Measurements from ENCODE around the gene SPTLC3. TPM values are rescaled to one million over a fixed set of nuclear protein-coding genes. Genes with fewer than 3 reads are reported as not detected.

SPTLC3 gene
- polyA plus RNA-seq, 4 donors = 4.3 to 60.2 (median 5.8) TPM

DNA sequence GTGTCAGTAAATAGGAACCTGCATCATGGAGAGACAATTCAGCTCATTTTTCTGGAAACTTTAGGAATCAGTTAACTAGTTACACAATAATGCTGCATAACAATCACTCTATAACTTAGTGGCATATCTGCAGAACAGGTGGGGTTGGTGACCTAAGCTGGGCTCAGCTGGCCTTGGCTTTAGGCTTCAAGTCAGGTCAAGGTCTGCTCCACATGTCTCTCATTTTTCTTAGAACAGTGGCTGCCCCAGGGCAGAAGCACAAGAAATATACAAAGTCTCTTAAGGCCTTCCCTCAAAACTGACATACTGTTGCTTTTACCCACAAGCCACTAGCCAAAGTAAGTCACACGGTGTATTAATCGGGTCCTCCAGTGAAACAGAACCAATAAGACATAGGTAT, 198.2 kb downstream of the SPTLC3 start:
- 91 to 96% (median 92%) methylated on average over 2 of the region's 2 CpGs for WGBS, 3 donors
- Histone ChIP-seq H3K27ac (ENCODE audit: low read depth in 1 of 3, low read length in 2 of 3) (no peak overlapping the region), H3K9me3 (ENCODE audit: control insufficient read depth in 2 of 2, insufficient read depth in 1 of 2, low read depth in 1 of 2, low read length in 1 of 2) (no peaks in the 10 kb centered on the region), H3K27me3 (ENCODE audit: control insufficient read depth in 3 of 3, insufficient read depth in 3 of 3, low read length in 3 of 3) (no peaks in the 10 kb centered on the region), H3K4me1 (ENCODE audit: control insufficient read depth in 3 of 3, insufficient read depth in 2 of 3, low read depth in 1 of 3, low read length in 2 of 3) (no peaks in the 10 kb centered on the region), H3K4me3 (ENCODE audit: low read depth in 1 of 3, low read length in 3 of 3) (no peak overlapping the region), H3K36me3 (ENCODE audit: control insufficient read depth in 3 of 3, insufficient read depth in 2 of 3, low read depth in 1 of 3, low read length in 3 of 3) (no peaks in the 10 kb centered on the region)
- FAIRE-seq (no peak), DNase-seq (no peak)

DNA sequence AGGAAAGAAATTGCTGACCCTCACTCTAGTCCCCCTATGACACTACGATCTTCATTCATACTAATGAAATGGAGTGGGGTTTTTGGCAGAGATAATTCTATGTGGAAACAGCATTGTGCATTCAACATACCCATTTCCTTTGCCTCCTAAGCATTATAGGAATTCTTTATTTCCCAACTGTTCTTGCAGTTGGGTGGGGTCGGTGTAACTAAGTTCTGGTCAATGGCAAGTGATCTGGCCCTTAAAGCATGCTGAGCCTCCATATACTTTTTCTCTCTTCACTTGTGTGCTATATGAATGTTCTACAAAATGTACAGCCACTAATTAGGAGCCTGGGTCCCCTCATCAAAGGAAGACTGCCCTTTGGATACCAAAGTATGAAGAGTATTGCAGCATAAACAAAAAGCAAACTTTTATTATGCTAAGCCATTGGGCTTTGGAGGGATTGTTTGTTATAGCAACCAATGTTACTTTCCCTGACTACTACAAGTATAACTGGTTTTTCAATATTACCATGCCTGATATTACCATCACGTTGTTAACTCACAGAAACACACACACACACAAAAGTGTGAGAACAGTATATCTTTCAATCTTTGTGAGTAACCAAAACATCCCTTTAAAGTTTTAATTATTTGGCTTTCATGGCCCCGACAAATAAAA, 203.3 kb downstream of the SPTLC3 start:
- WGBS, 3 donors = 46 to 72% (median 63%) methylated on average over 4 of the region's 4 CpGs
- Histone ChIP-seq H3K27ac (ENCODE audit: low read depth in 1 of 3, low read length in 2 of 3) (no peak overlapping the region), H3K9me3 (ENCODE audit: control insufficient read depth in 2 of 2, insufficient read depth in 1 of 2, low read depth in 1 of 2, low read length in 1 of 2) (no peaks in the 10 kb centered on the region), H3K36me3 (ENCODE audit: control insufficient read depth in 3 of 3, insufficient read depth in 2 of 3, low read depth in 1 of 3, low read length in 3 of 3) (no peaks in the 10 kb centered on the region), H3K4me3 (ENCODE audit: low read depth in 1 of 3, low read length in 3 of 3) (no peak overlapping the region), H3K27me3 (ENCODE audit: control insufficient read depth in 3 of 3, insufficient read depth in 3 of 3, low read length in 3 of 3) (peaks cover 0 to 19% (median 0%) of the 10 kb centered on the region in 3 donors), H3K4me1 (ENCODE audit: control insufficient read depth in 3 of 3, insufficient read depth in 2 of 3, low read depth in 1 of 3, low read length in 2 of 3) (no peaks in the 10 kb centered on the region)
- no peak for DNase-seq
- no peak for FAIRE-seq

- DNase-seq (no peak), FAIRE-seq (no peak)
- WGBS, 3 donors = 53 to 72% (median 61%) methylated on average over 5 of the region's 5 CpGs
- H3K36me3 ChIP-seq (ENCODE audit: control insufficient read depth in 3 of 3, insufficient read depth in 2 of 3, low read depth in 1 of 3, low read length in 3 of 3) = no peaks in the 10 kb centered on the region
- no peak overlapping the region for H3K4me3 ChIP-seq (ENCODE audit: low read depth in 1 of 3, low read length in 3 of 3)
- no peak overlapping the region for H3K27ac ChIP-seq (ENCODE audit: low read depth in 1 of 3, low read length in 2 of 3)
- no peaks in the 10 kb centered on the region for H3K4me1 ChIP-seq (ENCODE audit: control insufficient read depth in 3 of 3, insufficient read depth in 2 of 3, low read depth in 1 of 3, low read length in 2 of 3)
- H3K9me3 ChIP-seq (ENCODE audit: control insufficient read depth in 2 of 2, insufficient read depth in 1 of 2, low read depth in 1 of 2, low read length in 1 of 2) = no peaks in the 10 kb centered on the region
- H3K27me3 ChIP-seq (ENCODE audit: control insufficient read depth in 3 of 3, insufficient read depth in 3 of 3, low read length in 3 of 3) = peaks cover 0 to 20% (median 0%) of the 10 kb centered on the region in 3 donors
Measured at GRCh38 chr20:13212750-13213149, 204.0 kb downstream of the SPTLC3 start.

- no peak overlapping the region for H3K27ac ChIP-seq (ENCODE audit: low read depth in 1 of 3, low read length in 2 of 3)
- FAIRE-seq (no peak), DNase-seq (no peak)
- H3K4me1 ChIP-seq (ENCODE audit: control insufficient read depth in 3 of 3, insufficient read depth in 2 of 3, low read depth in 1 of 3, low read length in 2 of 3) = no peaks in the 10 kb centered on the region
- peaks cover 0 to 26% (median 0%) of the 10 kb centered on the region in 3 donors for H3K27me3 ChIP-seq (ENCODE audit: control insufficient read depth in 3 of 3, insufficient read depth in 3 of 3, low read length in 3 of 3)
- WGBS, 3 donors = 88 to 89% (median 88%) methylated on average over 1 of the region's 1 CpG
- H3K4me3 ChIP-seq (ENCODE audit: low read depth in 1 of 3, low read length in 3 of 3) = no peak overlapping the region
- no peaks in the 10 kb centered on the region for H3K36me3 ChIP-seq (ENCODE audit: control insufficient read depth in 3 of 3, insufficient read depth in 2 of 3, low read depth in 1 of 3, low read length in 3 of 3)
- H3K9me3 ChIP-seq (ENCODE audit: control insufficient read depth in 2 of 2, insufficient read depth in 1 of 2, low read depth in 1 of 2, low read length in 1 of 2) = no peaks in the 10 kb centered on the region
Measured at GRCh38 chr20:13213335-13213734, 204.6 kb downstream of the SPTLC3 start.

DNA sequence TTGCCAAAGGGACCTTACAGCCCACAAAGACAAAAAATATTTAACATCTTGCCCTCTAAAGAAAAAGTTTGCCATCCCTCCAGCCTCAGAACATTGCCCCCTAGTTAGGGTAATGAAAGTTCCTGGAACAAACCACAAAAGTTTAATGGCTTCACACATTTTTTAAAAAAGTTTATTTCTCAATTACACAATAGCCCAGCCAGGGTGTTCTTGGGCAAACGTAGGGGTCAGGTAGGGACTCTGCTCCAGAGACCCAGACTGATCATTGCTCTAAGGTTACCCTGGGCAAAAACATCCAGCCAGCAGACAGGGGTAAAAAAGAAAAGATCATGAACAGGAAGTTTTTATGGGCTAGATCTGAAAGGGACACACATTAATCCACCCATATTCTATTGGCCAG, 207.8 kb downstream of the SPTLC3 start:
- 22 to 29% (median 23%) methylated on average over 1 of the region's 1 CpG for WGBS, 3 donors
- H3K4me1 ChIP-seq (ENCODE audit: control insufficient read depth in 3 of 3, insufficient read depth in 2 of 3, low read depth in 1 of 3, low read length in 2 of 3) = peaks cover 0 to 14% (median 3%) of the 10 kb centered on the region in 3 donors
- no peaks in the 10 kb centered on the region for H3K9me3 ChIP-seq (ENCODE audit: control insufficient read depth in 2 of 2, insufficient read depth in 1 of 2, low read depth in 1 of 2, low read length in 1 of 2)
- H3K27me3 ChIP-seq (ENCODE audit: control insufficient read depth in 3 of 3, insufficient read depth in 3 of 3, low read length in 3 of 3) = peaks cover 10 to 51% (median 14%) of the 10 kb centered on the region in 3 donors
- no peak for DNase-seq
- no peak for FAIRE-seq
- no peaks in the 10 kb centered on the region for H3K36me3 ChIP-seq (ENCODE audit: control insufficient read depth in 3 of 3, insufficient read depth in 2 of 3, low read depth in 1 of 3, low read length in 3 of 3)
- no peak overlapping the region for H3K4me3 ChIP-seq (ENCODE audit: low read depth in 1 of 3, low read length in 3 of 3)
- no peak overlapping the region for H3K27ac ChIP-seq (ENCODE audit: low read depth in 1 of 3, low read length in 2 of 3)

Other genes starting within 250 kb of the SPTLC3 start
- under 1 TPM in 2 of 4 donors, not detected in 2; 0.45 to 0.62 TPM for gene ISM1, start 212.3 kb downstream of the SPTLC3 start, polyA plus RNA-seq